ENCODE measurements around the gene IGDCC3. TPM values are rescaled to one million over a fixed set of nuclear protein-coding genes. Genes with fewer than 3 reads are reported as not detected.

The IGDCC3 gene
- not detected in 2 replicates for total RNA-seq

DNA sequence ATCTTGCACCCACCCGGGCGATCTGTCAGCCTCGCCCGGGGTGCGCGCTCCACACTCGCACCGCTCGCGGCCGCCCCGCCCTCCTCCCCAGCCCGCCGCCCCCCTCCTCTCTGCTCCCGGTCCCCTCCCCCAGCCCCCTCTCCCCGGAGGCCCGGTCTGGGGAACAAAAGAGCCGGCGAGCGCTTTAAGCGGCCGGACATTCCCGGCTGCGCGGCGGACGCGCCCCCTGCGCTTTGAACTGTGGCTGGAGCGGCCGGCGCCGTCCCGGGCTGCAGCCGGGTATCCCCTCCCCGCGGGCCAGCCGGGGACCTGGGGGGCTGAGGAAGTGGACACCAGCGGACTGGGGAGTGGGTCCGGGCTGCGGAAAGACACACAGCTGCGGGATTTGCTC is at the start of gene IGDCC3:
Gene IGDCC3, minus strand, starts transcription at position 27 of the 391 bp plus-strand sequence. CDS start 214 bp downstream, outside the sequence.
- DNase-seq (ENCODE audit: low read depth, low spot score) = no peak

- DNase-seq (ENCODE audit: low read depth, low spot score) = no peak
These were observed 48.5 kb upstream of the IGDCC3 start for GRCh38 chr15:65426216-65426853.

DNA sequence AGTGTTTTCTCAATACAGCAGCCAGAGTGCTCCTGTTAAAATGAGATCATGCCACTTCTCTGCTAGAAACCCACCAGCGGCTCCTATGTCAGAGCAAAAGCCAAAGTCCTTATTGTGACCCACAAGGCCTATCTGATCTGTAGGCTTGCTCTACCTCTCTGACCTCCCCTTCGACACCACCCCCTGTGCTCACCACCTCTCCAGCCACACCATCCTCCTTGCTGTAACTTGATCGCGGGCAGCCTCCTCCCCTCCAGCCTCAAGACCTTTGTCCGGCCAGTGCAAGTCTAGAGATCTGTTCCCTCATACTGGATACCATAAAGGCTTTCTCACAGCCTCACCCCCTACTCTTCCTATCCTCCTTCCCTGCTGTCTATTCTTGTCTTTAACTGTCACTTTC is 46.9 kb upstream of the IGDCC3 start:
- no peak for DNase-seq (ENCODE audit: low read depth, low spot score)

GRCh38 chr15:65423976-65424679 is 46.3 kb upstream of the IGDCC3 start:
- DNase-seq (ENCODE audit: low read depth, low spot score) = no peak

DNA sequence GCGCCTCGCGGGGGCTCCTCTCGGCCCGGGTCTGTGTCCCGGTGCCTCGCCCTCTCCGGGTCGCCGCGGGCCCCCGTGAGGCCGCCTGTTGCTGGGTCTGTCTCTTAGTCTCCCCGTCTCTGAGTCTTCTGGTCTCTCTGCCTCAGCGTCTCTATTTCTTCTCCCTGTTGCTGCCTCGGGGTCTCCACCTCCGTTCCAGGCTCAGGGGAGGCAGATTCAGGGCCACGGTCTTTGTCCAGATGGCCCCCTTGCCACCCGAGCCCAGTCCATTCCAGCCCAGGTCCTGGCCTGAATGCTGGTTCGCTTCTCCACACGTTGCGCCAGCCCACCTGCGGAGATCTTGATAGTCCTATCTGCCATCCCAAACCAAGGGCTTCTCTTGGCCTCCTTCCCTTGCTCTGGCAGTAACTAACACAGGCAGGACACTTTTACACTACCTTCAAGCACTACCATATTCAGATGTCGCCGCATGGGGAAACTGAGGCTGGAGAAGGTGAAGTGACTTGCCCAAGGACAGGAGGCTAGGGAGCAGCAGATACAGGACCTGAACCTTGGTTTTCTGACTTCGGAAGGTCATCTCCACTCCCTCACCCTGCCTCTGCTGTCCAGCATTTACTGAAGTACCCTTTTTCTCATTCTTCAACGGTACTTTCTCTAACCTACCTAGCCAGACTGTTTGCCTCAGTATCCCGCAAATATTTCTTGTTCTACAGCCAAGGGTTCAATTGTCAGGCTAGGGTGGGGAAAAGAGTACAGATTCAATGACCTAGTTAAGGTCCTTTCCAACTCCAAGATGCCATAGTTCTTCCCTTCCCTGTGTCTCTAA is 45.6 kb upstream of the IGDCC3 start:
- no peak for DNase-seq (ENCODE audit: low read depth, low spot score)

- no peak for DNase-seq (ENCODE audit: low read depth, low spot score)
These were observed 43.8 kb upstream of the IGDCC3 start for GRCh38 chr15:65421360-65422215.

- DNase-seq (ENCODE audit: low read depth, low spot score) = no peak
These were observed 43.2 kb upstream of the IGDCC3 start for GRCh38 chr15:65420975-65421359.

GRCh38 chr15:65418596-65418995 is 40.8 kb upstream of the IGDCC3 start:
- DNase-seq (ENCODE audit: low read depth, low spot score) = no peak

- no peak for DNase-seq (ENCODE audit: low read depth, low spot score)
These were observed 39.1 kb upstream of the IGDCC3 start for GRCh38 chr15:65416845-65417416.

DNA sequence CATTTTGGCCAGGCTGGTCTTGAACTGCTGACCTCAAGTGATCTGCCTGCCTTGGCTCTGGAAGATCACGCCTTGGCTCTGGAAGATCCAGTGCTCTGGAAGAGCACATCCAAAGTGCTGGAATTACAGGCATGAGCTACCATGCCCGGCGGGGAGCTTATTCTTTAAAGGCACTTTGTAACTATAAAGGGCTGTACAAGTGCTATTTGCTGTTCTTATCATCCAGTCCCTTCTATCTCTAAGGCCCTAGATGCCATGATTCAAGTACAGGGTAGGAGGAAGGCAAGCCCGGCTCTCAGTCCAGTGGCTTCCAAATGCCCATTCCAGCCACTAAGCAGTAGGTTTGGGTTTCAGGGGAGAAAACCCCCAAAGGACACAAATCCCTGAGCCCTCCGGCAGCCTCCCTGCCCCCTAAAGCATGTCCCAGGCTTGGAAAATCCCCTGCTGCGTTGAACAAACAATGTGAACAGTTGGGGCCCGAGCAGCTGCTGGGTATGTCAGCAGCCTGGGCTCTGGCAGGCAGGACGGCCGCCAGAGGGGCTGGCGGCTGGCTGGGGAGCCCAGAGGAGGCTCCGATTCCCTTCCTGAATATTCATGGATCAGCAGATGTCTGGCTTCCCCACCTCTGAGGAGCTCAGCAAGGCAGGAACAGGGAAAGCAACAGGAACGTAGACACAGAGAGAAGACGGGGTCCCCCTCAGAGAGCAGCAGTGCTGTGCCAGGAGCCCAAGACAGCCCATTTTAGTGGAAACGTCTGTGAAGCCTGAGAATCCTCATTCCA is 37.2 kb upstream of the IGDCC3 start:
- no peak for DNase-seq (ENCODE audit: low read depth, low spot score)

GRCh38 chr15:65413760-65414144 is 36.0 kb upstream of the IGDCC3 start:
- DNase-seq (ENCODE audit: low read depth, low spot score) = no peak

GRCh38 chr15:65413051-65413759 is 35.4 kb upstream of the IGDCC3 start:
- DNase-seq (ENCODE audit: low read depth, low spot score) = no peak

DNA sequence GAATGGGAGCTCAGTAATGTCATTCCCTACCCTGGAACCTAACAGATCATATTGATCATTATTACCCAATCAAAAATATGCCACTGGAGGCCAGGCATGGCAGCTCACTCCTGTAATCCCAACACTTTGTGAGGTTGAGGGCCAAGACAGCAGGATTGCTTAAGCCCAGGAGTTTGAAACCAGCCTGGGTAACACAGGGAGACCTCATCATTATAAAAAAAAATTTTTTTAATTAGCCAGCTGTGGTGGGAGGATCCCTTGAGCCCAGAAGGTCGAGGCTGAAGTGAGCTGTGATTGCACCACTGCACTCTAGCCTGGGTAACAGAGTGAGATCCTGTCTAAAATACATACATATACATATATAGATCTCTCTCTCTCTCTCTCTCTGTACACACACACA is 34.8 kb upstream of the IGDCC3 start:
- no peak for DNase-seq (ENCODE audit: low read depth, low spot score)

GRCh38 chr15:65411465-65412071 is 33.8 kb upstream of the IGDCC3 start:
- DNase-seq (ENCODE audit: low read depth, low spot score) = no peak

DNA sequence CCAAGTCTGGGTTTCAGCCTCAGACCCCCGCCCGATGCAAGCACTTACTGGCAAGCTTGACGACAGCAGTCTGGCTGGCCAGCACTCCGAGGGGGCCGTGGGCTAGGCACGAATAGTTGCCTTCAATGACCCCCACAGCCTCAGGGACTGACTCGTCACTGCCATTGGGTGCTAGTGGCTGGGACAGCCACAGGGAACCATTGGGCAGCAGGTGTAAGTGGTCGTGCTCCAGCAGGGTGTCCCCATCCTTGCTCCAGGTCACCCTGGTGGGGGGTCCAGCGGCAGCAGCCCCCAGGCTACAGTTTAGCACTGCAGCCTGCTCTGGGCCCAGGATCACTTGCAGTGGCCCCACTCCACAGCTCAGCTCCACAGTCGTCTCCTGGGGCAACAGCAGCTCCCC is 33.2 kb upstream of the IGDCC3 start:
- DNase-seq (ENCODE audit: low read depth, low spot score) = no peak

- no peak for DNase-seq (ENCODE audit: low read depth, low spot score)
These were observed 32.2 kb upstream of the IGDCC3 start for GRCh38 chr15:65410036-65410435.

DNA sequence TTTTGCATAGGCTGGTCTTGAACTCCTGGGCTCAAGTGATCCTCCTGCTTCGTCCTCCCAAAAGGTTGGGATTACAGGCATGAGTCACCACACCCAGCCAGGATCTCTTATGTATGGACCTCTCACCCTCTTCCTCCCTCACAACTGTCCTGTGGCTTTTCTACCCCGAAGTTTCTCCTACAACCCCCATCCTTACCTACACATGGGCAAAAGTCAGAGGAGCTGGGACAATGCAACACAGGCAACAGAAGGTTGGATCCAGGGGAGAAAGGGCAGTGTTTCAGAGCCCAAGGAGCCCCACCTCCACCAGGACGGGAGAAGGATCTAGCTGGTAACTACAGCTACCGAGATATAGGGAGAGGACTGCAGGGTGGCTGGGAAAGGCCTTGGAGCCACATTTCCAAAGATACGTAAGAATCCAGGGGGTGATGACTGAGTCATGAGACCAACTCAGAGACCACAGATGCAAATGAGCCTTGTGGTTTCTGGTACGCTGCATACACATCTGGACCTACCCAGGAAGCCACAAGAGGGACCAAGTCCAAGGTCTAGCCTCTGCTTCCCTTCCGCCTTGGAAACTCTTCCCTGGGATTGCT is 31.3 kb upstream of the IGDCC3 start:
- no peak for DNase-seq (ENCODE audit: low read depth, low spot score)

DNA sequence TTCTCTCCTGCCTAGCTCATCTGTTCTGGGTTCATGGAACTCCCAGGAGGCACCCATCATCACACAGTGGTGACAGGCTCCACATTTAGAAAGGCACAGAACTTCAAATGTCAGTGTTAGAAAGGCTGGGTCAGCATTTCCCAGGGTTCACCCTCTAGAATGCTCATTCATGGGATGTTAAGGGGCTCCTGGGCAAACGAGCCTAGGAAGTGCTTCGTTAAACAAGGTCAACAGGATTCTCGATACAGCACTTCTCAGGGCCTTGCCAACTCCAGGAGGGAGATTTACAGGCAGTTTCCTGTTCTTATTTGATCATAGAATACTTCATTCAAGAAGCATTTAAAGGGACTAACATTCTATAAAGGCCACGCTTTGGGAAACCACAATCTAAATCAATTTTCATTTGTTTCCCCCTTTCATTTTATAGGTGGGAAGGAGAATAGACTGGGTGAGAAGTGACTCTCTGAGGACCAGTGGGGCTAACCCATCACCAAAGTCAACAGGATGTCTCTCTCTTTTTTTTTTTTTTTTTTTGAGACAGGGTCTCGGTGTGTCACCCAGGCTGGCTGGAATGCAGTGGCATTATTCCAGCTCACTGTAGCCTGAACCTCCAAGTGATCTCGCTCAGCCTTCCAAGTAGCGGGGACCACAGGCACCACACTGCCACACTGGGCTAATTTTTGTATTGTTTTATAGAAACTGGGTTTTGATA is 30.7 kb upstream of the IGDCC3 start:
- no peak for DNase-seq (ENCODE audit: low read depth, low spot score)
